Duodenal mucosa (tissue), 2 donors: ENCODE measurements around the gene HORMAD2.
A peak's percentile ranks its signal among the peaks of the same experiment; 100 is the strongest.
"Not testable (repeated sequence)": the region's sequence is repeated elsewhere in the genome, so short reads cannot be mapped to it uniquely, and the experiment has no call there.

Source experiments
- H3K27ac ChIP-seq: one replicate; pipeline ENCODE4 v1.7.0; 2013; ENCODE audit warnings: low read depth, low read length
- H3K27me3 ChIP-seq, 2 donors: one replicate each; pipeline ENCODE4 v1.7.0; 2013; ENCODE audit warnings: low read length in 2 of 2, control low read depth in 1 of 2; ENCODE audit not compliant: insufficient read depth in 2 of 2, control insufficient read depth in 1 of 2
- H3K36me3 ChIP-seq, 2 donors: one replicate each; pipeline ENCODE4 v1.7.0; 2013; ENCODE audit warnings: low read length in 2 of 2, control low read depth in 1 of 2; ENCODE audit not compliant: insufficient read depth in 2 of 2, control insufficient read depth in 1 of 2
- H3K4me1 ChIP-seq, 2 donors: one replicate each; pipeline ENCODE4 v1.7.0; 2013; ENCODE audit warnings: low read length in 2 of 2, control low read depth in 1 of 2; ENCODE audit not compliant: insufficient read depth in 2 of 2, control insufficient read depth in 1 of 2
- H3K4me3 ChIP-seq, 2 donors: one replicate each; pipeline ENCODE4 v1.7.0; 2013; ENCODE audit warnings: low read length in 2 of 2, low read depth in 1 of 2
- H3K9ac ChIP-seq, 2 donors: one replicate each; pipeline ENCODE4 v1.7.0; 2013; ENCODE audit warnings: low read length in 2 of 2, low read depth in 1 of 2
- H3K9me3 ChIP-seq, 2 donors: one replicate each; pipeline ENCODE4 v1.7.0; 2013; ENCODE audit warnings: low read length in 2 of 2, control low read depth in 1 of 2; ENCODE audit not compliant: control insufficient read depth in 1 of 2

HORMAD2 gene

GRCh38 chr22:30195245-30196140 is 115.2 kb downstream of the HORMAD2 start:
- Histone ChIP-seq H3K9ac (peak overlapping the region in 1 of 2 donors; percentile 38), H3K9me3 (no peaks in the 10 kb centered on the region), H3K27ac (peak overlapping the region; percentile 17), H3K27me3 (no peaks in the 10 kb centered on the region), H3K4me1 (peaks cover 18 to 19% of the 10 kb centered on the region in 2 donors), H3K36me3 (no peaks in the 10 kb centered on the region), H3K4me3 (no peak overlapping the region)

GRCh38 chr22:30196141-30196879 is 116.0 kb downstream of the HORMAD2 start:
- H3K9ac ChIP-seq: peak overlapping the region; percentile 2 to 38
- no peaks in the 10 kb centered on the region for H3K9me3 ChIP-seq
- peaks cover 18 to 19% of the 10 kb centered on the region in 2 donors for H3K4me1 ChIP-seq
- peak overlapping the region in 1 of 2 donors; percentile 26 for H3K4me3 ChIP-seq
- no peaks in the 10 kb centered on the region for H3K36me3 ChIP-seq
- H3K27me3 ChIP-seq: no peaks in the 10 kb centered on the region
- H3K27ac ChIP-seq: peak overlapping the region; percentile 15

GRCh38 chr22:30196880-30197336 is 116.6 kb downstream of the HORMAD2 start:
- Histone ChIP-seq H3K27me3 (no peaks in the 10 kb centered on the region), H3K4me3 (no peak overlapping the region), H3K4me1 (peaks cover 20 to 23% of the 10 kb centered on the region in 2 donors), H3K36me3 (no peaks in the 10 kb centered on the region), H3K9me3 (no peaks in the 10 kb centered on the region), H3K27ac (peak overlapping the region; percentile 15), H3K9ac (peak overlapping the region in 1 of 2 donors; percentile 2)

GRCh38 chr22:30197389-30197788 is 117.1 kb downstream of the HORMAD2 start:
- Histone ChIP-seq H3K27ac (no peak overlapping the region), H3K4me1 (peaks cover 19 to 28% of the 10 kb centered on the region in 2 donors), H3K9me3 (no peaks in the 10 kb centered on the region), H3K4me3 (no peak overlapping the region), H3K36me3 (no peaks in the 10 kb centered on the region), H3K27me3 (no peaks in the 10 kb centered on the region), H3K9ac (no peak overlapping the region)

GRCh38 chr22:30198152-30198825 is 118.0 kb downstream of the HORMAD2 start:
- Histone ChIP-seq H3K27ac (no peak overlapping the region), H3K36me3 (no peaks in the 10 kb centered on the region)

GRCh38 chr22:30198921-30199320 is 118.7 kb downstream of the HORMAD2 start:
- Histone ChIP-seq H3K9ac (no peak overlapping the region), H3K4me3 (no peak overlapping the region), H3K9me3 (no peaks in the 10 kb centered on the region), H3K27me3 (no peaks in the 10 kb centered on the region), H3K4me1 (peaks cover 25 to 36% of the 10 kb centered on the region in 2 donors), H3K27ac (no peak overlapping the region), H3K36me3 (no peaks in the 10 kb centered on the region)

More at GRCh38 chr22:30198152-30198825, 118.0 kb downstream of the HORMAD2 start:
- H3K9ac ChIP-seq: no peak overlapping the region
- H3K9me3 ChIP-seq: no peaks in the 10 kb centered on the region
- H3K4me1 ChIP-seq: peaks cover 19 to 33% of the 10 kb centered on the region in 2 donors
- H3K27me3 ChIP-seq: no peaks in the 10 kb centered on the region
- H3K4me3 ChIP-seq: no peak overlapping the region

GRCh38 chr22:30200905-30201304 is 120.6 kb downstream of the HORMAD2 start:
- not testable (repeated sequence) for H3K36me3 ChIP-seq, H3K9ac ChIP-seq, H3K27ac ChIP-seq, H3K27me3 ChIP-seq, H3K9me3 ChIP-seq, H3K4me3 ChIP-seq
- H3K4me1 ChIP-seq: peaks cover 26 to 50% of the 10 kb centered on the region in 2 donors

GRCh38 chr22:30201945-30202344 is 121.7 kb downstream of the HORMAD2 start:
- H3K27ac ChIP-seq: no peak overlapping the region

GRCh38 chr22:30202531-30203006 is 122.3 kb downstream of the HORMAD2 start:
- H3K4me3 ChIP-seq: no peak overlapping the region
- H3K4me1 ChIP-seq: peaks cover 20 to 41% of the 10 kb centered on the region in 2 donors
- peak overlapping the region in 1 of 2 donors; percentile 0 for H3K9ac ChIP-seq

More at GRCh38 chr22:30201945-30202344, 121.7 kb downstream of the HORMAD2 start:
- Histone ChIP-seq H3K4me1 (peaks cover 20 to 41% of the 10 kb centered on the region in 2 donors), H3K27me3 (no peaks in the 10 kb centered on the region), H3K9ac (no peak overlapping the region), H3K9me3 (no peaks in the 10 kb centered on the region), H3K36me3 (no peaks in the 10 kb centered on the region), H3K4me3 (no peak overlapping the region)

More at GRCh38 chr22:30202531-30203006, 122.3 kb downstream of the HORMAD2 start:
- Histone ChIP-seq H3K27ac (peak overlapping the region; percentile 17), H3K9me3 (no peaks in the 10 kb centered on the region), H3K27me3 (no peaks in the 10 kb centered on the region), H3K36me3 (no peaks in the 10 kb centered on the region)
